GM12891 (cell line): ENCODE data around the gene PRM3.
A peak's percentile ranks its signal among the peaks of the same experiment; 100 is the strongest.

Experiments
- DNase-seq: peaks from one replicate; pipeline ENCODE4 v3.0.0; 2011; ENCODE audit warnings: low spot score; ENCODE audit not compliant: insufficient read length
- FAIRE-seq: peaks from 2 replicates; lab custom pipeline; 2011; peaks lifted over from hg19 to GRCh38; lab: Jason Lieb, UNC
- PAX5 ChIP-seq: IDR thresholded peaks from 2 replicates; pipeline ENCODE4 v1.6.1; 2011; ENCODE audit warnings: low read length, moderate library complexity, mild to moderate bottlenecking; ENCODE audit not compliant: insufficient read depth, severe bottlenecking
- POLR2A ChIP-seq: IDR thresholded peaks from 2 replicates; pipeline ENCODE4 v1.6.1; 2011; ENCODE audit warnings: low read depth, low read length, control low read depth
- POLR2AphosphoS5 ChIP-seq: IDR thresholded peaks from 2 replicates; pipeline ENCODE4 v1.6.1; 2011; ENCODE audit warnings: low read depth, low read length, control low read depth
- POU2F2 ChIP-seq: IDR thresholded peaks from 2 replicates; pipeline ENCODE4 v1.6.1; 2011; ENCODE audit warnings: low read depth, mild to moderate bottlenecking, control low read depth, low read length, moderate library complexity
- SPI1 ChIP-seq: IDR thresholded peaks from 2 replicates; pipeline ENCODE4 v1.6.1; 2011; ENCODE audit warnings: low read depth, low read length, control low read depth
- TAF1 ChIP-seq: IDR thresholded peaks from 2 replicates; pipeline ENCODE4 v1.6.1; 2011; ENCODE audit warnings: low read depth, low read length, control low read depth

PRM3 gene

GRCh38 chr16:11313493-11314308 is 40.3 kb upstream of the PRM3 start:
- TF ChIP-seq TAF1: no peak
- no peak for DNase-seq
- no peak for FAIRE-seq

- TF ChIP-seq POLR2AphosphoS5 (no peak), SPI1 (no peak), TAF1 (no peak), POLR2A (no peak), POU2F2 (no peak)
- FAIRE-seq (no peak), DNase-seq (no peak)
These were observed 39.5 kb upstream of the PRM3 start for GRCh38 chr16:11312718-11313492.

- peak; percentile 73 for FAIRE-seq
- no peak for DNase-seq
- TF ChIP-seq PAX5 (no peak), SPI1 (peak; percentile 90), POU2F2 (peak; percentile 18; the same call in 1 of the 2 replicates)
These were observed 37.6 kb upstream of the PRM3 start for GRCh38 chr16:11310997-11311561.

- FAIRE-seq: no peak
- TF ChIP-seq SPI1 (no peak), POLR2AphosphoS5 (no peak), POU2F2 (no peak), TAF1 (no peak), PAX5 (no peak), POLR2A (no peak)
These were observed 37.2 kb upstream of the PRM3 start for GRCh38 chr16:11310634-11310977.

DNA sequence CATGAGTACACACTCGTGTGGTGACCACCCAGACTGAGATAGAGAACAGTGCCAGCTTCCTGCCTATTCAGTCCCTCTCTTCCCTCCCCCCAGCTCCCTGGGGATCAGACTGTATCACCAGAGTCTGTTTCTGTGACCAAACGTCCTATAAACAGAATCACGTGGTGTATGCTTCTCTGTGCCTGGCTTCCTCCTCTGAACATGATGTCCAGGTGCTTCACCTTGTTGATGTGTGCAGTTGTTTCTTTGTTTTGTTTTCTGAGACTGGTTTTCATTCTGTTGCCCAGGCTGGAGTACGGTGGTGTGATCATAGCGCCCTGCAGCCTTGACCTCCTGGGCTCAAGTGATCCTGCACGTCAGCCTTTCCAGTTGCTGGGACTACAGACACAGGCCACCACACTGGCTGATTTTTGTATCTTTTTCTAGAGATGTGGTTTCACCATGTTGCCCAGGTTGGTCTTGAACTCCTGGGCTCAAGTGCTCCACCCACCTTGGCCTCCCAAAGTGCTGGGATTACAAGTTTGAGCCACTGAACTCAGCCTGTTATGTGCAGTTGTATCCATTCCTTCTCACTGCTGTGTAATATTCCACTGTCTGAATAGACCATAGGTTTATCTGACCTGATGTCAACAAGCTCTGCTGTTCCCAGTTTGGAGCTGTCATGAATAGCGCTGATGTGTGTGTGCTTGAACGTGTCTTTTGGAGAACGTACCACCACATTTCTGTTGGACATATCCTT is 36.6 kb upstream of the PRM3 start:
- TF ChIP-seq TAF1 (no peak), SPI1 (peak; percentile 30; the same call in 1 of the 2 replicates)
- peak; percentile 61 for FAIRE-seq
- DNase-seq: no peak

More at GRCh38 chr16:11310634-11310977, 37.2 kb upstream of the PRM3 start:
- no peak for DNase-seq

- peak; percentile 77 for FAIRE-seq
- DNase-seq: no peak
- no peak for TF ChIP-seq POLR2A
- peak; percentile 31; the same call in 1 of the 2 replicates for TF ChIP-seq POLR2AphosphoS5
- TF ChIP-seq PAX5: peak; percentile 78
- no peak for TF ChIP-seq TAF1
- TF ChIP-seq SPI1: no peak
- TF ChIP-seq POU2F2: no peak
These were observed 35.3 kb upstream of the PRM3 start for GRCh38 chr16:11308493-11309283.

- FAIRE-seq (no peak), DNase-seq (no peak)
- TF ChIP-seq POLR2AphosphoS5 (no peak), POU2F2 (no peak), POLR2A (no peak), SPI1 (0 out of 2 replicates have a peak, but pooled peaks have one; percentile 8), TAF1 (no peak)
These were observed 34.4 kb upstream of the PRM3 start for GRCh38 chr16:11307639-11308492.

DNA sequence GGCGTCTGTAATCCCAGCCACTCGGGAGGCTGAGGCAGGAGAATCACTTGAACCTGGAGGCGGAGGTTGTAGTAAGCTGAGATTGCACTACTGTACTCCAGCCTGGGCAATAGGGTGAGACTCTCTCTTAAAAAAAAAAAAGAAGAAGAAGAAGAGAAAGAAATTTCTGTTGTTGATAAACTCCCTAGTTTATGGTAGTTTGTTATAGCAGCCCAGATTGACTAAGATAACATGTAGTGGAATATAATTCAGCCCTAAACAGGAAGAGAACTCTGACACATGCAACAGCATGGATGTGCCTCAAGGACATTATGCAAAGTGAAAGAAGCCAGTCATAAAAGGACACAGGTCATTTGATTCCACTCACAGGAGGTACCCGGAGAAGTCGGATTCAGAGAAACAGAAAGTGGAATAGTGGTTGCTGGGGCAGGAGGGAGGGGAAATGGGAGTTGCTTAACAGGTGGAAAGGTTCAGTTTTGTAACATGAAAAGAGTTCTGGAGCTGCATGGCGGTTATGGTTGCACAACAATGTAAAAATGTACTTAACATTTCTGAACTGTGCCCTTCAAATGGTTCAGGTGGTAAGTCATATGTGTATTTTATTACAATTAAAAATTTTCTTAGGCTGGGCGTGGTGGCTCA is 33.7 kb upstream of the PRM3 start:
- FAIRE-seq (no peak), DNase-seq (no peak)
- TF ChIP-seq POU2F2 (no peak), PAX5 (no peak), TAF1 (no peak), SPI1 (no peak)
